Osteocyte (in vitro differentiated cells): ENCODE results near the gene AKR1B15. TPM values are rescaled to one million over a fixed set of nuclear protein-coding genes. Genes with fewer than 3 reads are reported as not detected.

Experiments used
- DNase-seq: peaks from one replicate; pipeline ENCODE4 v3.0.0; 2021; ENCODE audit warnings: mixed read lengths; ENCODE audit not compliant: unreplicated experiment; ENCODE audit errors: extremely low spot score
- H3K27ac Mint-ChIP-seq: one replicate; pipeline ENCODE4 v1.8.0; 2021; ENCODE audit warnings: mild to moderate bottlenecking, mixed read lengths; ENCODE audit not compliant: unreplicated experiment
- H3K27me3 Mint-ChIP-seq: one replicate; pipeline ENCODE4 v1.8.0; 2021; ENCODE audit warnings: mixed read lengths; ENCODE audit not compliant: unreplicated experiment
- H3K36me3 Mint-ChIP-seq: one replicate; pipeline ENCODE4 v1.8.0; 2021; ENCODE audit warnings: mixed read lengths; ENCODE audit not compliant: unreplicated experiment
- H3K4me1 Mint-ChIP-seq: one replicate; pipeline ENCODE4 v1.8.0; 2021; ENCODE audit warnings: mixed read lengths; ENCODE audit not compliant: unreplicated experiment
- H3K4me3 Mint-ChIP-seq: one replicate; pipeline ENCODE4 v1.8.0; 2021; ENCODE audit warnings: mild to moderate bottlenecking, moderate library complexity, mixed read lengths; ENCODE audit not compliant: unreplicated experiment
- H3K9me3 Mint-ChIP-seq: one replicate; pipeline ENCODE4 v1.8.0; 2021; ENCODE audit warnings: mixed read lengths; ENCODE audit not compliant: unreplicated experiment
- CTCF ChIP-seq: fragments of 200-600 bp; sonication (generic); IDR thresholded peaks from 2 replicates; pipeline ENCODE4 v1.5.0; 2021; ENCODE audit warnings: antibody characterized with exemption, mild to moderate bottlenecking, moderate library complexity
- total RNA-seq: library from RNA; stranded (reverse); gene quantifications from 2 replicates; pipeline ENCODE4 v1.2.1, GENCODE V29; 2021

The AKR1B15 gene
- total RNA-seq, 1 donor from 2014 or later = not detected

GRCh38 chr7:134505856-134506255 lies 43.1 kb upstream of the AKR1B15 start:
- Mint-ChIP-seq H3K36me3 (no peaks in the 10 kb centered on the region), H3K27ac (no peak overlapping the region), H3K27me3 (peaks cover 6% of the 10 kb centered on the region), H3K4me1 (peaks cover 3% of the 10 kb centered on the region), H3K4me3 (no peak overlapping the region), H3K9me3 (no peaks in the 10 kb centered on the region)
- no peak for DNase-seq
- no peak for TF ChIP-seq CTCF

- TF ChIP-seq CTCF = no peak
- Mint-ChIP-seq H3K27me3 (peaks cover 2% of the 10 kb centered on the region), H3K9me3 (no peaks in the 10 kb centered on the region), H3K27ac (no peak overlapping the region), H3K36me3 (no peaks in the 10 kb centered on the region), H3K4me3 (no peak overlapping the region), H3K4me1 (peaks cover 3% of the 10 kb centered on the region)
- DNase-seq = no peak
Measured at GRCh38 chr7:134509010-134509409, 39.9 kb upstream of the AKR1B15 start.

GRCh38 chr7:134510646-134511045 lies 38.3 kb upstream of the AKR1B15 start:
- Mint-ChIP-seq H3K36me3 (no peaks in the 10 kb centered on the region), H3K9me3 (no peaks in the 10 kb centered on the region), H3K4me3 (no peak overlapping the region), H3K27me3 (peaks cover 2% of the 10 kb centered on the region), H3K4me1 (peaks cover 8% of the 10 kb centered on the region), H3K27ac (no peak overlapping the region)
- TF ChIP-seq CTCF = no peak
- DNase-seq = no peak

GRCh38 chr7:134512271-134512670 lies 36.6 kb upstream of the AKR1B15 start:
- TF ChIP-seq CTCF = no peak
- no peak for DNase-seq
- H3K9me3 Mint-ChIP-seq = no peaks in the 10 kb centered on the region
- H3K27me3 Mint-ChIP-seq = peaks cover 2% of the 10 kb centered on the region
- no peak overlapping the region for H3K4me3 Mint-ChIP-seq
- no peaks in the 10 kb centered on the region for H3K36me3 Mint-ChIP-seq
- H3K4me1 Mint-ChIP-seq = peaks cover 12% of the 10 kb centered on the region
- H3K27ac Mint-ChIP-seq = no peak overlapping the region

GRCh38 chr7:134513169-134513752 lies 35.6 kb upstream of the AKR1B15 start:
- Mint-ChIP-seq H3K27ac (no peak overlapping the region), H3K36me3 (no peaks in the 10 kb centered on the region), H3K4me1 (peaks cover 12% of the 10 kb centered on the region), H3K9me3 (no peaks in the 10 kb centered on the region), H3K4me3 (no peak overlapping the region), H3K27me3 (peaks cover 2% of the 10 kb centered on the region)
- no peak for DNase-seq
- peak; percentile 73 for TF ChIP-seq CTCF
